Measurements from ENCODE around the gene RABAC1.

Gene RABAC1

GRCh38 chr19:41990028-41990427 lies 30.9 kb upstream of the RABAC1 start:
- DNase-seq (ENCODE audit: low spot score) = no peak

DNA sequence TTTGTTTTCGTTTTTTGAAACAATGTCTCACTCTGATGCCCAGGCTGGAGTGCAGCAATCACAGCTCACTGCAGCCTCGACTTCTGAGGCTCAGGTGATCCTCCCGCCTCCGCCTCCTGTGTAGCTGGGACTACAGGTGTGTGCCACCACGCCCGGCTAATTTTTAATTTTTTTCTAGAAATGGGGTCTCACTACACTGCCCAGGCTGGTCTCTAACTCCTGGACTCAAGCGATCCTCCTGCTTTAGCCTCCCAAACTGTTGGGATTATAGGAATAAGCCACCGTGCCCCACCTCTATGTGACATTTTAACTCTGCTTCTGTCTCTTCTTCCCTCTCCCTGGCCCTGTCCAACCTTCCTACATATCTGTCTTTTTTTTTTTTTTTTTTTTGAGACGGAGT lies 29.8 kb upstream of the RABAC1 start:
- no peak for DNase-seq (ENCODE audit: low spot score)

GRCh38 chr19:41987141-41987860 lies 28.2 kb upstream of the RABAC1 start:
- no peak for DNase-seq (ENCODE audit: low spot score)

DNA sequence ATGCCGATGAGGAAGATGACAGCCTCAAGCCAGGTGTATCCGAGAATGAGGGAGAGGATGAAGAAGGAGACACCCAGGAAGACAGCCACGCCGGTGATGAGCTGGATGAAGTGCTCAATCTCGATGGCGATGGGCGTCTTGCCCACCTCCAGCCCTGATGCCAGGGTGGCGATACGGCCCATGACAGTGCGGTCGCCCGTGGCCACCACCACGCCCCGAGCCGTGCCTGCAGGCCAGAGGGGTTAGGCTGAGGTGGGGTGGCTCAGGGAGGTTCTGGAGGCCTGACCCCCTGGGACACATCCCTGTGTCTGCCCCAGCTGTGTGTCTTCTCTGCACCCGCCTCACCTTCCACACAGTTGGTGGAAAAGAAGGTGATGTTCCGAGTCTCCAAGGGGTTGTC lies 25.8 kb upstream of the RABAC1 start:
- DNase-seq (ENCODE audit: low spot score) = no peak

DNA sequence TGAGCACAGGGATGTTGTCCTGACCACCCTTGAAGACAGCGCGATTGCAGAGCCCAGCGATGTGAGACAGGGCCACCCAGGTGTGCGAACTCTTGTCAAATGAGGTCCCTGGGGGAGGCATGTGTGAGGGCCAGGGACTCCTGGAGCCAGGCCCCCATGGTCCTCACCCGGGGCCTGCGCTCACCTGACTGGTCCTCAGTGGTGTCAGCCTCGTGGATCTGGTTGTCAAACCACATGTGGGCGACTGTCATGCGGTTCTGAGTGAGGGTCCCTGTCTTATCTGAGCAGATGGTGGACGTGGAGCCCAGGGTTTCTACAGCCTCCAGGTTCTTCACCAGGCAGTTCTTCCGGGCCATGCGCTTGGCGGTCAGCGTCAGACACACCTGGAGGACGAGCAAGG lies 22.6 kb upstream of the RABAC1 start:
- DNase-seq (ENCODE audit: low spot score) = no peak

GRCh38 chr19:41978470-41978869 lies 19.3 kb upstream of the RABAC1 start:
- DNase-seq (ENCODE audit: low spot score) = no peak

- no peak for DNase-seq (ENCODE audit: low spot score)
Measured at GRCh38 chr19:41977916-41978315, 18.8 kb upstream of the RABAC1 start.

- DNase-seq (ENCODE audit: low spot score) = no peak
Measured at GRCh38 chr19:41974652-41975051, 15.5 kb upstream of the RABAC1 start.

DNA sequence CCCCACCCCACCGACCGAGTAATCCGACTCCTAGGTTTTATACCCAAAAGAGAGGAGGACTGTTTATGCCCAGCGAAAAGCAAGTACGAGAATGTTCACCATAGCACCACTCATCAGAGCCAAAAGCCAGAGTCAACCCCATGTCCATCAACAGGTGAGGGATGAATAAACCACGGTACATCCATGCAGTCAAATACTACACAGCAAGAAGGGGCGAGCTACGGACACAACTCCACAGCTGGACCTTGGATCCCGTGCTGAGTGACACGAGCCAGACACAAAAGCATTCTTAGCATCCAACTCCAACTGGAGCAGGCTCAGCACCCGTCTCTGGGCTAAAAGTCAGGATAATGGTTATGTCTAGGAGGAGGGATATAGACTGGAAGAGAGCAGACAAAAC lies 12.2 kb upstream of the RABAC1 start:
- DNase-seq (ENCODE audit: low spot score) = no peak

GRCh38 chr19:41969772-41970458 lies 10.8 kb upstream of the RABAC1 start:
- no peak for DNase-seq (ENCODE audit: low spot score)

- DNase-seq (ENCODE audit: low spot score) = no peak
Measured at GRCh38 chr19:41968751-41969595, 9.9 kb upstream of the RABAC1 start.

- DNase-seq (ENCODE audit: low spot score) = no peak
Measured at GRCh38 chr19:41967054-41967783, 8.1 kb upstream of the RABAC1 start.

GRCh38 chr19:41965106-41965505 lies 6.0 kb upstream of the RABAC1 start:
- no peak for DNase-seq (ENCODE audit: low spot score)

DNA sequence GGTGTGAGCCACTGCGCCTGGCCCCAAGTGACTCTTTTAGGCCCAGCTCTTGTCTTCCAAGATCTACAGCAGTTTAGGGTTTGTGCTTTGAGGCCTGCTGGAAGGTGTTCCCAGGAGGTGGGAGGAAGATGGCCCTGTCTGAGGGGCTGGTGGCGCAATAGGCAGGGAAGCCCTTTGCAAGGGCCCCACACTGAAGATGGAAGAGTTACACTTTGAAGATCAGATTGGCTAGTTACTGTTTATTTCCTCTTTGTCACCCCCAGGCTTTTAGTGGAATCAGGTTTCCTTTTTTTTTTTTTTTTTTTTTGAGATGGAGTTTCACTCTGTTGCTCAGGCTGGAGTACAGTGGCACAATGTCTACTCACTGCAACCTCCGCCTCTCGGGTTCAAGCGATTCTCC lies 1.9 kb upstream of the RABAC1 start:
- DNase-seq (ENCODE audit: low spot score) = no peak

DNA sequence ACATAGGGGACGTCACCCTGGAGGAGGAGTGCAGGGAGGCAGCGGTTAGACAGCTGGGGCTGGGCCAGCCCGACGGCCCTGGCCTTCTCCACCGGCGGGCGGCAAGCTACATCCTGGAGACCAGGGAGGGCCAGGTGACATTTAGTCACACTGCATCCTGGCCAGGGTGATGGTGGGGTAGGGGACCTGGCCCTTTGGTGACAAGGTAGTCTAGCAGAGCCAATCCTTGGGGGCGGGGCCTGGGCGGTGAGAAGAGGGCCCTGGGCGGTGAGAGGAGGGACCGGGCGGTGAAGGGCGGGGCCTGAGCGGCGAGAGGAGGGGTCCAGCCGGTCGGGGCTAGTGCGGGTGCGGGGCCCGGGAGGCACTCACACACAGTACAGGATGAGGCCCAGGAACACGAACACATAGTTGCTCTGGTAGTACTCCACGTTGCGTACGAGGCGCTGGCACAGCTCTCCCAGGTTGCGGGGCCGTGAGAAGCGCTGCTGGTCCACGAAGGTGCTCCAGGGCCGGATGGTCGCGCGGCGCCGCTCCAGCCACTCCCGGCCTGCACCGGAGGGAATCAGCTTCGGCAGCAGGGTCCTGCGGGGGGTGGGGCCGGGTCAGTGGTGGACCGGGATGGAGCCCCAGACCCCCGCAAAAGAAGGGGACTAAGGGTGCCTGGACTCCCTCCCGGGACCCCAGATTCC lies 610 bp downstream of the RABAC1 start:
- DNase-seq (ENCODE audit: low spot score) = peak; percentile 91

GRCh38 chr19:41957838-41958366 lies 1.2 kb downstream of the RABAC1 start:
- peak; percentile 83 for DNase-seq (ENCODE audit: low spot score)

GRCh38 chr19:41957161-41957837 lies 1.8 kb downstream of the RABAC1 start:
- DNase-seq (ENCODE audit: low spot score) = peak; percentile 54

DNA sequence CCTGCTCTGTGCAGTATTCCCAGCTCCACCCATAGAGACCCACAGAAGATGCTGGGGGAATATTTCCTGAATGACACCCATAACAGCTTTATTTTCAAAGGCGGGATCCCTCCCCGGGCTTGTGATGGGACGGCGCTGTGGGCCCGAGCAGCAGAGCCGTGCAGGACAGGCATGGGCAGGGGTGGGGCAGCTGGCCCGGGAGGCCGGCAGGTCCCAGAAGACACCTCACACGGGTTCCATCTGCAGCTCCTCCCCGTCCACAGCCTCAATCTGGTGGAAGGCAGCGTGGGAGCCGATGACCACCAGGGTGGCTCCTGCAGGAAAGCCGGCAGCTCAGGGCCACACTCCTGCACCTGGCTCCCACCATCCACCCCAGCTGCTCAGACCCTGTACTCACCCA lies 2.5 kb downstream of the RABAC1 start:
- DNase-seq (ENCODE audit: low spot score) = no peak

DNA sequence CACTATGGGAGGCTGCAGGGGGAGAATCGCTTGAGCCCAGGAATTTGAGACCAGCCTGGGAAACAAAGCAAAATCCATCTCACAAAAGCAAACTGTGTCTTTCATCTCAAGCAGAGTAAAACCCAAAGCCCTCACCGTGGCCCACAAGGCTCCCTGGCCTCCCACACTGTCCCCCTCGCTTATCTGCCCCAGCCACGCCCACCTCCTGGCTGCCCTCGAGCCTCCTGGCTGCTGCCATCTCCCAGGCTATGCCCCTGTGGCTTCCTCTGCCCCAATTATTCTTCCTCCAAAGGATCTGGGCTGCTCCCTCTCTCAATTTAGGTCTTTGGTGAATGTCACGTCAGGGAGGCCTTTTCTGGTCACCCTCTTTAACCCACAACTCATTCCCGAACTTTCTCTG lies 3.6 kb downstream of the RABAC1 start:
- DNase-seq (ENCODE audit: low spot score) = no peak

- peak; percentile 90 for DNase-seq (ENCODE audit: low spot score)
Measured at GRCh38 chr19:41951686-41952172, 7.4 kb downstream of the RABAC1 start.

DNA sequence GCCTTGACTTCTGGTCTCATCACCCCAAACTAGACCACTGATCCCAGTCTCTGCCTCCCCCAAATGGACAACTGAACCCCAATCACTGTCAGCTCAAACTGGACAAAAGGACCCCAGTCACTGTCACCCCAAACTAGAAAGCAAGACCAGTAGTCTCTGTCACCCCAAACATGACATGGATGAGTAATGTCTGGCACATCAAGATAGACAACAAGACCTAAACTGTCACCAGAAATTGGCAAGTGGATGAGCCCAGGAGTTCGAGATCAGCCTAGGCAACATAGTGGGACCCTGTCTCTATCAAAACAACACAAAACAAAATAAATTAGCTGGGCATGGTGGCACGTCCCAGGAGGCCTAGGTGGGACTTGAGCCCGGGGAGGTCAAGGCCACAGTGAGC lies 12.0 kb downstream of the RABAC1 start:
- no peak for DNase-seq (ENCODE audit: low spot score)

Measured in ecto neural progenitor cell (in vitro differentiated cells).